Measurements from ENCODE around the gene GDI2.
A peak's percentile ranks its signal among the peaks of the same experiment; 100 is the strongest.

DNA sequence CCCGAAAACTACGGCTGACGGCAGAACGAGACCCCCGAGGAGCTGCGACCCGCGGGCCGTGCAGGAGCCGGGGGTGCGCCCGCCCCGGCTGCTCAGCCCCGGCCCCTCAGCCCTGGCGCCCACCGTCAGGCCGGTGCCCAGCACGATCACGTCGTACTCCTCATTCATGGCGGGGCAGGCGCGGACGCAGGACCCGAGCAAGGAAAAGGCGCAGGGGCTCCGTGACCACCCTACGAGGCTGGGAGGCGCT, 218 bp downstream of the GDI2 start:
- TF ChIP-seq, protein P1, sequence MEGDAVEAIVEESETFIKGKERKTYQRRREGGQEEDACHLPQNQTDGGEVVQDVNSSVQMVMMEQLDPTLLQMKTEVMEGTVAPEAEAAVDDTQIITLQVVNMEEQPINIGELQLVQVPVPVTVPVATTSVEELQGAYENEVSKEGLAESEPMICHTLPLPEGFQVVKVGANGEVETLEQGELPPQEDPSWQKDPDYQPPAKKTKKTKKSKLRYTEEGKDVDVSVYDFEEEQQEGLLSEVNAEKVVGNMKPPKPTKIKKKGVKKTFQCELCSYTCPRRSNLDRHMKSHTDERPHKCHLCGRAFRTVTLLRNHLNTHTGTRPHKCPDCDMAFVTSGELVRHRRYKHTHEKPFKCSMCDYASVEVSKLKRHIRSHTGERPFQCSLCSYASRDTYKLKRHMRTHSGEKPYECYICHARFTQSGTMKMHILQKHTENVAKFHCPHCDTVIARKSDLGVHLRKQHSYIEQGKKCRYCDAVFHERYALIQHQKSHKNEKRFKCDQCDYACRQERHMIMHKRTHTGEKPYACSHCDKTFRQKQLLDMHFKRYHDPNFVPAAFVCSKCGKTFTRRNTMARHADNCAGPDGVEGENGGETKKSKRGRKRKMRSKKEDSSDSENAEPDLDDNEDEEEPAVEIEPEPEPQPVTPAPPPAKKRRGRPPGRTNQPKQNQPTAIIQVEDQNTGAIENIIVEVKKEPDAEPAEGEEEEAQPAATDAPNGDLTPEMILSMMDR (IDR thresholded peaks at IDR 0.05; ENCODE audit: low read depth, low read length, poor library complexity, severe bottlenecking), result peak; percentile 44
- TF ChIP-seq EZH2phosphoT487 (IDR thresholded peaks at IDR 0.05; ENCODE audit: borderline replicate concordance, low read length), result no peak

Measured in DOHH2 (cell line).